ENCODE data around the gene AADACL2.
A peak's percentile ranks its signal among the peaks of the same experiment; 100 is the strongest.
"Not testable (repeated sequence)": the region's sequence is repeated elsewhere in the genome, so short reads cannot be mapped to it uniquely, and the experiment has no call there.

Gene AADACL2

GRCh38 chr3:151764699-151765098 lies 31.0 kb downstream of the AADACL2 start:
- FAIRE-seq; DNase-seq (ENCODE audit: insufficient read length, low spot score): not testable (repeated sequence)

- no peak for DNase-seq (ENCODE audit: insufficient read length, low spot score)
- no peak for FAIRE-seq
Measured at GRCh38 chr3:151765685-151766084, 32.0 kb downstream of the AADACL2 start.

- FAIRE-seq (no peak), DNase-seq (ENCODE audit: insufficient read length, low spot score) (no peak)
Measured at GRCh38 chr3:151766454-151766853, 32.7 kb downstream of the AADACL2 start.

- no peak for FAIRE-seq
Measured at GRCh38 chr3:151768393-151768930, 34.7 kb downstream of the AADACL2 start.

GRCh38 chr3:151769175-151769574 lies 35.4 kb downstream of the AADACL2 start:
- FAIRE-seq = no peak
- no peak for DNase-seq (ENCODE audit: insufficient read length, low spot score)

More at GRCh38 chr3:151768393-151768930, 34.7 kb downstream of the AADACL2 start:
- DNase-seq (ENCODE audit: insufficient read length, low spot score) = no peak

- no peak for DNase-seq (ENCODE audit: insufficient read length, low spot score)
Measured at GRCh38 chr3:151770956-151771355, 37.2 kb downstream of the AADACL2 start.

GRCh38 chr3:151772825-151773480 lies 39.2 kb downstream of the AADACL2 start:
- FAIRE-seq (no peak), DNase-seq (ENCODE audit: insufficient read length, low spot score) (no peak)

More at GRCh38 chr3:151770956-151771355, 37.2 kb downstream of the AADACL2 start:
- FAIRE-seq = no peak

- DNase-seq (ENCODE audit: insufficient read length, low spot score) (no peak), FAIRE-seq (no peak)
Measured at GRCh38 chr3:151774235-151774634, 40.5 kb downstream of the AADACL2 start.

- FAIRE-seq = no peak
- no peak for DNase-seq (ENCODE audit: insufficient read length, low spot score)
Measured at GRCh38 chr3:151774910-151775309, 41.2 kb downstream of the AADACL2 start.

- DNase-seq (ENCODE audit: insufficient read length, low spot score) = no peak
- no peak for FAIRE-seq
Measured at GRCh38 chr3:151775314-151776258, 41.9 kb downstream of the AADACL2 start.

- FAIRE-seq (no peak), DNase-seq (ENCODE audit: insufficient read length, low spot score) (no peak)
Measured at GRCh38 chr3:151776259-151776740, 42.6 kb downstream of the AADACL2 start.

GRCh38 chr3:151777880-151778279 lies 44.2 kb downstream of the AADACL2 start:
- DNase-seq (ENCODE audit: insufficient read length, low spot score) (no peak), FAIRE-seq (no peak)

- DNase-seq (ENCODE audit: insufficient read length, low spot score) = no peak
- no peak for FAIRE-seq
Measured at GRCh38 chr3:151787626-151788025, 53.9 kb downstream of the AADACL2 start.

- DNase-seq (ENCODE audit: insufficient read length, low spot score) (no peak), FAIRE-seq (no peak)
Measured at GRCh38 chr3:151788401-151788800, 54.7 kb downstream of the AADACL2 start.

GRCh38 chr3:151789853-151790463 lies 56.2 kb downstream of the AADACL2 start:
- no peak for DNase-seq (ENCODE audit: insufficient read length, low spot score)
- FAIRE-seq = peak; percentile 21

- not testable (repeated sequence) for DNase-seq (ENCODE audit: insufficient read length, low spot score)
Measured at GRCh38 chr3:151790763-151791162, 57.0 kb downstream of the AADACL2 start.

GRCh38 chr3:151792411-151792810 lies 58.7 kb downstream of the AADACL2 start:
- FAIRE-seq (no peak), DNase-seq (ENCODE audit: insufficient read length, low spot score) (no peak)

More at GRCh38 chr3:151790763-151791162, 57.0 kb downstream of the AADACL2 start:
- not testable (repeated sequence) for FAIRE-seq

GRCh38 chr3:151793636-151794035 lies 59.9 kb downstream of the AADACL2 start:
- FAIRE-seq (no peak), DNase-seq (ENCODE audit: insufficient read length, low spot score) (no peak)

GRCh38 chr3:151794080-151794479 lies 60.4 kb downstream of the AADACL2 start:
- FAIRE-seq (no peak), DNase-seq (ENCODE audit: insufficient read length, low spot score) (no peak)

- FAIRE-seq = no peak
Measured at GRCh38 chr3:151795276-151795675, 61.5 kb downstream of the AADACL2 start.

More at GRCh38 chr3:151795276-151795675, 61.5 kb downstream of the AADACL2 start:
- no peak for DNase-seq (ENCODE audit: insufficient read length, low spot score)
